HG02943 (cell line): ENCODE results near the gene KDR.

Experiments
- ATAC-seq: cut with Tn5 transposase; IDR thresholded peaks from one replicate; pipeline ENCODE4 v1.9.1; 2021; ENCODE audit warnings: mild to moderate bottlenecking, low read depth, moderate library complexity; ENCODE audit not compliant: unreplicated experiment

The KDR gene

DNA sequence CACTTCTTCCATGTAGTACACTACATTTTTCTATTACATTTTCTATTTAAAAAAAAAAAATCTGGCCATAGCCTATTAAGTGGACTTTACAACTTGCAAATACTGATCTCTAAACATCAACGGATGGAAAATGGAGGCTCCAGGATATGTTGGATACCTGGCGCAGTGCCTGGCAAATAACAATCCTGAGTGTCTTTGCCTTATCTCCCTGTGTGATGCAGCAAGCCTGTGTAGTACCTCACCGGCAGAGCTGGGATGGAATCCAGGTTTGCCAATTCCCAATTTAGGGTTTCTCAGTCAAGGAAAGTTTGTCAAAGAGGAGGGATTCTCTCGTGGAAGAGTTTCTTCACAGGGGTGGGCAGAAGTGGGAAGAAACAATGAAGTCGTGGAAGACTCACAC lies 93.2 kb downstream of the KDR start:
- no peak for ATAC-seq

DNA sequence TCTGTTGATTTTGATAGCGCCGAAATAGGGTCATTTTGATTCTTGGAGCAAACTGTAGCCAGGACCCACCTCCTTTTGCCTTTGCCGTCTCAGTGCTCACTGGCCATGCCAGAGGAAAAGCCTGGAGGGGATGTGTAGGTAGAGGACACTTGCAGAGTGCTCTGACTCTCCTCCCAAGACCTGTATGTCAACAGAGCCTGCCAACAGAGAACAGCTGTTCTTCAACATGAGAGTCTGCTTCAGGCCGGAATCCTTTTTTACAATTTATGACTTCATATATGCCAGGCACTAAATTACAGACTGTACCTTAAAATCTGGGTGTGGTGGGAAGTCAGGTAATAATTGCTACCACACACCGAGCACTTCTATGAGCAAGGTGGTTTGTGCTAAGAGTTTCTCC lies 94.2 kb downstream of the KDR start:
- ATAC-seq = no peak

DNA sequence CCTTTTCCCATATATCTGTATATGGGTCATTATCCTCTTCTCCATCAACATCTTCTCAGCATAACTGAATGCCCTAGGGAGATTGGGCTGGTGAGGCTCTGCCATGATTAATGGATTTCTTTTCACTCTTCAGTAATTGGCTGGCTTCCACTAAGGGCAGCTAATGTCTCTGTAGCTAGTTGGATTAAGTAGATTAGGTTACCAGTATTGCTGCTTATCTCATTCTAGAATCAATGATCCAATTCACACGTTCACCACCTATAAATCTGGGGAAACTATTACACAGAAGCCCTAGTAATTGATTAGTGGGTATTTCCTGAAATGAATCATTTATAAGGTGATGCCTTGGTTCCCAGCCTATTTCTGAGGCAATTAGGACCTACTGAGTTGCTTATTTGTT lies 94.8 kb downstream of the KDR start:
- ATAC-seq = no peak

DNA sequence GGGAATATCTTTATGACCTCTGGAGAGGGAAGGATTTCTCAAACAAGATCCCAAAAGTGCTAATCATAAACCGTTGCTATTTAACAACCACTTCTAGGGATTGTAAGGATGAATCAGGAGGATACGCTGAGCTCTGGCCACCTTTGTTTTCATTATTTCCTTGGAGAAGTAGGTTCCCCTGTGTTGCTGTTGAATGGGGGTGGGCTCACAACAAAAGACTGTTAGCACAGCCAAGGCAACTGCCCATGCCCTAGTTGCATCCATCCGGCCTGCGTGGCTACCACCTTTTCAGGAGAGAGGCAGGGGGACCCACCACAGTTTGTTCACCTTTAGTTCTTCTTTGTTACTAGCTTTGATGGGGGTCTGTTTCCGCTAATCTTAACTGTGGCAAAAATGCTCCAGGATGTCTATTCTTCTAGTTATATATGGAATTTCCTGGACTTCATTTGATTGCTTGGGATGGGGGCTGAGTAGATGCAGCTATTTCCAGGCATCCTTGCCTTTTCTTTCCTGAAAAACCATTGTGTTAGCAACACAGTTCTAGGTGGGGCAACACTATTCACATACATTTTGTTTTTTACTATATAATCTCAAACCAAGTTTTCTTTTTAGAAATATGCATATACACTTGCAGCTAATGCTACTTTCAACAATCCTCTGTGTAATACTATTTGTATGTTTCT lies 95.4 kb downstream of the KDR start:
- ATAC-seq = no peak

DNA sequence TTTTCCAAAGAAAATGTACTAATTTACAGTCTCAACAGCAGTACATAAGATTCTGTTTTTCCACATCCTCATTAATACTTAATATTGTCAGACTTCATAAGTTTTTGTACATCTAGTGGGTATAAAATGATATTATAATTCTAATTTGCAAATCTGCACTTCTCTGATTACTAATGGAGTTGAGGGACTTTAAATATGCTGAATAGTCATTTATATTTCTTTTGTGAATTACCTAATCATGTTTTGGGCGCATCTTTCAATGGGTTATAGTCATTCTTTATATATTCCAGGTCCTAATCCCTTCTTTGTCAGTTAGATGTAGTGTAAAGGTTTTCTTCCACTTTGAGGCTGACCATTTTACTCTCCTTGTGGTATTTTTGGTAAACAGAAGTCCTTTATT lies 96.1 kb downstream of the KDR start:
- no peak for ATAC-seq
